ENCODE data around the gene GDPD4. TPM values are rescaled to one million over a fixed set of nuclear protein-coding genes. Genes with fewer than 3 reads are reported as not detected.

Gene GDPD4
- total RNA-seq, 8 experiments from 2014 or later, result 0.31 to 2.2 (median 0.71) TPM; not detected in 2

DNA sequence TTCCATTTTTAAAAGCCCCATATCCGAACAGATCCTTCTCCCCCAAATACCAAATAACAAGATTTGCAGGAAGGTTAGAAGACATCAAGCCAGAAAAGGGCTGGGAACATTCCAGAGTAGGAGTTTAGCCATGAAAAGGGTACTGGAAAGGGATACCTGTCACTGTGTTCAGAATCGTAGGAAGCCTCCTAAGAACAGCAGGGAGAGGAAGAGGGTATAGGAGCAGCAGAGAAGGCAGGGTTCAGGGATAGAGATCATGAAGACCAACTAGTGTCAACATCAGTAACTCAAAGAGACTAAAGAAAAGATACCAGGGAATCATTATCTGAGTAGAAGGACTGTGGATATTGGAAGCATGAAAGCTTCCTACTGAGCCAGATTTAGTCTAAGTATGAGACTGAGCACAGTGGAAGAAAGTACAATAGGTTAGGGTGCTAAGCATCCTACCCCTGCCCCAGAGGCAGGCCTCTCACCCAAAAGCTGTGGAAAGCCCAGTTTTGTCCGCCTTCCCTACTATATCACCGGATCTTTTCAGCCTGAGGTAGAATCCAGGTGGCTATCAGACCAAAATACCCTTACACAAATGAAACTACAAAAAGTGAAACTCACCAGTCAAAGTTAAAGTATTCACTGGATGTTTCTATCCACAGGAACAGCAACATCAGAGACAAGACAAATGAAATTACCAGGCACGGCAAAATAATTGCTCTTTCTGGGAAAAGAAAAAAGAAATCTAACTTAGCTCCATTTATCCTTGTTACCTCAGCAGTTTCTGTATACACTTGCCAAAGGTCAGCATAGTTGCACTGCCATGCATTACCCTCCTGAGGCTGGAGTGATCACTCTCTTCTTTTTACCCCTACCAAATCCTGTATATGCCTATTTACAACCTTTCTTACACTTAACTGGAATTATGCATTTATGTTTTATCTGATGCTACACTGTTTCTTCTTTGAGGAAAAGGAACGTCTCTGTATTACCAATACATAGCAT, 16.7 kb downstream of the GDPD4 start:
- WGBS, 10 experiments, result 67 to 100% (median 90%) methylated on average over 2 to 5 of the region's 6 CpGs
- ATAC-seq (replicated peaks in 6 of 8), result no peak
- H3K4me3 ChIP-seq, result no peak overlapping the region
- no peaks in the 10 kb centered on the region for H3K4me1 ChIP-seq (replicated peaks in 1 of 2)
- in situ Hi-C loops (cut with MboI; ENCODE audit: low pct_unique_long_range_greater_than_20kb in 2 of 9, low sequenced_read_pairs in 9 of 9, unreplicated experiment in 9 of 9), result no loop called here
- H3K27ac ChIP-seq, result no peak overlapping the region

GRCh38 chr11:77283101-77283500, 18.4 kb downstream of the GDPD4 start:
- Histone ChIP-seq H3K4me1 (replicated peaks in 1 of 2) (no peaks in the 10 kb centered on the region), H3K27ac (no peak overlapping the region), H3K4me3 (no peak overlapping the region)
- 61 to 100% (median 80%) methylated on average over 1 to 3 of the region's 3 CpGs; no CpG with 5 or more reads in 1 of the 10 experiments for WGBS, 10 experiments
- in situ Hi-C loops (cut with MboI; ENCODE audit: low pct_unique_long_range_greater_than_20kb in 2 of 9, low sequenced_read_pairs in 9 of 9, unreplicated experiment in 9 of 9), result no loop called here
- ATAC-seq (replicated peaks in 6 of 8), result no peak

GRCh38 chr11:77278595-77279506, 22.6 kb downstream of the GDPD4 start:
- ATAC-seq (replicated peaks in 6 of 8), result no peak
- 71 to 100% (median 91%) methylated on average over 1 to 2 of the region's 2 CpGs; no CpG with 5 or more reads in 4 of the 10 experiments for WGBS, 10 experiments
- in situ Hi-C loops (cut with MboI; ENCODE audit: low pct_unique_long_range_greater_than_20kb in 2 of 9, low sequenced_read_pairs in 9 of 9, unreplicated experiment in 9 of 9), result no loop called here

DNA sequence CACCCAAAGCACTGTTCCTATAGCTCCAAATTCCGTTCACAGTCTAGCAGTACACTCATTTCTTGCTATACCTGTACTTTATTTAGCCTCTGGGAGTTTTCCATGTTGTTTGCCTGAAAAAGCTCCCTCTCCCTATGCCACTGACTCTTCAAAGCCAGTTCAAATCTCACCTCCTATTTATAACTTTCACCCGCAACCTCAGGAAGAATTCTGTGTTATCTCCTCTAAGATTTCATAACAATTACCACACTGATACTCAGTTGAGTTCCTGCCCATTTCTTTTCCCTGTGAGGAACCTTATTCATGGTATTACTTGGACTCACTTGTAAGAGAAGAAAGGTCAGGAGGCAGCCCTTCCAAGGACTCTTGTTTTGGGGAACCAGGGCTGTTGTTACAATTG, 25.2 kb downstream of the GDPD4 start:
- H3K4me1 ChIP-seq (replicated peaks in 1 of 2), result no peaks in the 10 kb centered on the region
- no peak overlapping the region for H3K4me3 ChIP-seq
- in situ Hi-C loops (cut with MboI; ENCODE audit: low pct_unique_long_range_greater_than_20kb in 2 of 9, low sequenced_read_pairs in 9 of 9, unreplicated experiment in 9 of 9), result no loop called here
- no peak for ATAC-seq (replicated peaks in 6 of 8)
- H3K27ac ChIP-seq, result no peak overlapping the region
- WGBS, 10 experiments, result 60 to 100% (median 92%) methylated on average over 1 to 2 of the region's 2 CpGs; no CpG with 5 or more reads in 2 of the 10 experiments

More at GRCh38 chr11:77278595-77279506, 22.6 kb downstream of the GDPD4 start:
- H3K4me3 ChIP-seq, result no peak overlapping the region
- H3K4me1 ChIP-seq (replicated peaks in 1 of 2), result no peaks in the 10 kb centered on the region
- H3K27ac ChIP-seq, result no peak overlapping the region

DNA sequence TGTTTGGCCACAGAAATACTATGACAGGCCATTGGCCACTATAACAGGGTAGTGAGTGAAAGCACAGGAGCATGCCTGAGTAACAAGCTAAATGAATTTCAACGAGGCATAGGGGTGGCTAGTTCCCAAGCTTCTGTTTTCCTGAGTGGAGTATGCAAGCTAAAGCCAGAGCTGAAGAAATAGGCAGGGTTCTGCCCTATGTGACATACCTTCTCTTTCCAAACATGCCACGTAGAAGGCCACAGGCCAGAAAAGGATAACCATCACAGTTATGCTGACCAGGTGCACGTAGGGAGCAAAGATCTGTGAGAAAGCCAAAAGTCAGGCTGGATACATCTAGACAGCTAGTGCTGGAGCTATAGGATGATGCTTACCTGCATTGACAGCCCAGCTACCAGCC, 30.6 kb downstream of the GDPD4 start:
- 62 to 86% (median 78%) methylated on average over 1 to 3 of the region's 3 CpGs; no CpG with 5 or more reads in 3 of the 10 experiments for WGBS, 10 experiments
- no peak for ATAC-seq (replicated peaks in 6 of 8)
- H3K27ac ChIP-seq, result no peak overlapping the region
- no peaks in the 10 kb centered on the region for H3K4me1 ChIP-seq (replicated peaks in 1 of 2)
- in situ Hi-C loops (cut with MboI; ENCODE audit: low pct_unique_long_range_greater_than_20kb in 2 of 9, low sequenced_read_pairs in 9 of 9, unreplicated experiment in 9 of 9), result no loop called here
- H3K4me3 ChIP-seq, result no peak overlapping the region

- in situ Hi-C loops (cut with MboI; ENCODE audit: low pct_unique_long_range_greater_than_20kb in 2 of 9, low sequenced_read_pairs in 9 of 9, unreplicated experiment in 9 of 9), result no loop called here
- H3K4me3 ChIP-seq, result no peak overlapping the region
- WGBS, 10 experiments, result 83 to 100% (median 91%) methylated on average over 1 of the region's 1 CpG; no CpG with 5 or more reads in 1 of the 10 experiments
- peak in 3 of 8 experiments; percentile 19 to 49 (median 44) for ATAC-seq (replicated peaks in 6 of 8)
- no peak overlapping the region for H3K27ac ChIP-seq
- H3K4me1 ChIP-seq (replicated peaks in 1 of 2), result no peaks in the 10 kb centered on the region
Measured at GRCh38 chr11:77269484-77270123, 31.9 kb downstream of the GDPD4 start.

- in situ Hi-C loops (cut with MboI; ENCODE audit: low pct_unique_long_range_greater_than_20kb in 2 of 9, low sequenced_read_pairs in 9 of 9, unreplicated experiment in 9 of 9), result no loop called here
- no peak overlapping the region for H3K27ac ChIP-seq
- ATAC-seq (replicated peaks in 6 of 8), result peak in 3 of 8 experiments; percentile 19 to 95 (median 86)
- 0 to 100% (median 83%) methylated on average over 1 to 2 of the region's 2 CpGs; no CpG with 5 or more reads in 5 of the 10 experiments for WGBS, 10 experiments
- H3K4me1 ChIP-seq (replicated peaks in 1 of 2), result no peaks in the 10 kb centered on the region
- H3K4me3 ChIP-seq, result no peak overlapping the region
Measured at GRCh38 chr11:77267962-77268361, 33.5 kb downstream of the GDPD4 start.

GRCh38 chr11:77266766-77267165, 34.7 kb downstream of the GDPD4 start:
- Histone ChIP-seq H3K4me1 (replicated peaks in 1 of 2) (no peaks in the 10 kb centered on the region), H3K4me3 (no peak overlapping the region), H3K27ac (no peak overlapping the region)
- ATAC-seq (replicated peaks in 6 of 8), result no peak
- in situ Hi-C loops (cut with MboI; ENCODE audit: low pct_unique_long_range_greater_than_20kb in 2 of 9, low sequenced_read_pairs in 9 of 9, unreplicated experiment in 9 of 9), result no loop called here
- 88 to 100% (median 95%) methylated on average over 1 of the region's 1 CpG; no CpG with 5 or more reads in 4 of the 10 experiments for WGBS, 10 experiments

- no peak overlapping the region for H3K4me3 ChIP-seq
- no peaks in the 10 kb centered on the region for H3K4me1 ChIP-seq (replicated peaks in 1 of 2)
- no peak overlapping the region for H3K27ac ChIP-seq
- no peak for ATAC-seq (replicated peaks in 6 of 8)
- in situ Hi-C loops (cut with MboI; ENCODE audit: low pct_unique_long_range_greater_than_20kb in 2 of 9, low sequenced_read_pairs in 9 of 9, unreplicated experiment in 9 of 9), result no loop called here
Measured at GRCh38 chr11:77262803-77263202, 38.7 kb downstream of the GDPD4 start.

- 33 to 100% (median 100%) methylated on average over 1 to 2 of the region's 2 CpGs; no CpG with 5 or more reads in 1 of the 10 experiments for WGBS, 10 experiments
- in situ Hi-C loops (cut with MboI; ENCODE audit: low pct_unique_long_range_greater_than_20kb in 2 of 9, low sequenced_read_pairs in 9 of 9, unreplicated experiment in 9 of 9), result no loop called here
- Histone ChIP-seq H3K4me3 (no peak overlapping the region), H3K27ac (no peak overlapping the region), H3K4me1 (replicated peaks in 1 of 2) (no peaks in the 10 kb centered on the region)
- no peak for ATAC-seq (replicated peaks in 6 of 8)
Measured at GRCh38 chr11:77259641-77260040, 41.8 kb downstream of the GDPD4 start.

GRCh38 chr11:77253690-77254089, 47.8 kb downstream of the GDPD4 start:
- in situ Hi-C loops (cut with MboI; ENCODE audit: low pct_unique_long_range_greater_than_20kb in 2 of 9, low sequenced_read_pairs in 9 of 9, unreplicated experiment in 9 of 9), result no loop called here
- Histone ChIP-seq H3K27ac (no peak overlapping the region), H3K4me1 (replicated peaks in 1 of 2) (no peaks in the 10 kb centered on the region), H3K4me3 (no peak overlapping the region)
- ATAC-seq (replicated peaks in 6 of 8), result no peak
- WGBS, 10 experiments, result no CpG with 5 or more reads among the region's 1 CpG

GRCh38 chr11:77252555-77253270, 48.8 kb downstream of the GDPD4 start:
- ATAC-seq (replicated peaks in 6 of 8), result no peak
- H3K4me1 ChIP-seq (replicated peaks in 1 of 2), result no peaks in the 10 kb centered on the region
- WGBS, 10 experiments, result 60 to 100% (median 80%) methylated on average over 1 to 3 of the region's 3 CpGs; no CpG with 5 or more reads in 2 of the 10 experiments
- in situ Hi-C loops (cut with MboI; ENCODE audit: low pct_unique_long_range_greater_than_20kb in 2 of 9, low sequenced_read_pairs in 9 of 9, unreplicated experiment in 9 of 9), result no loop called here
- no peak overlapping the region for H3K27ac ChIP-seq
- H3K4me3 ChIP-seq, result no peak overlapping the region

All from motor neuron (in vitro differentiated cells).